Amniotic stem cell (primary cell): ENCODE results near the gene AHDC1.

Experiments used
- DNase-seq: peaks from one replicate; lab custom pipeline; 2025; lab: John Stamatoyannopoulos, UW

Gene AHDC1

DNA sequence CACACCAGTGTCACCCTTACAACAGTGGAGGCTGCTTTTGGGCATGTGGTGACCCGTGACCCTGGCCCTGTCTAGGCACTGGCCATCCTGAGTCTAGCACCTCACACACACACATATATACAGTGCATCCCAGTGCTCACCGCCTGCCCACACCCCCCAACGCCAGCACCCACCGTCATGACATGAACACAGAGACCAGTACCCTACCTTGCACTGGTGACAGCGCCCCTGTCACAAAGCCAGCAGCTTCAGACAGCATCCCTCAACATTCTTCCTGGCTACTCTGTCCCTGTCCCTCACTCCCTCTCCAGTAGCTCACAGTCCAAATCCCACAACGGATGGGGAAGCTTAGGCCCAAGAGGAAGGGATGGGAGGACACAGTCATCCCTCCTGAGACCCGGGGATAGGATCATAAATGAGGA is 27.1 kb downstream of the AHDC1 start:
- no peak for DNase-seq

DNA sequence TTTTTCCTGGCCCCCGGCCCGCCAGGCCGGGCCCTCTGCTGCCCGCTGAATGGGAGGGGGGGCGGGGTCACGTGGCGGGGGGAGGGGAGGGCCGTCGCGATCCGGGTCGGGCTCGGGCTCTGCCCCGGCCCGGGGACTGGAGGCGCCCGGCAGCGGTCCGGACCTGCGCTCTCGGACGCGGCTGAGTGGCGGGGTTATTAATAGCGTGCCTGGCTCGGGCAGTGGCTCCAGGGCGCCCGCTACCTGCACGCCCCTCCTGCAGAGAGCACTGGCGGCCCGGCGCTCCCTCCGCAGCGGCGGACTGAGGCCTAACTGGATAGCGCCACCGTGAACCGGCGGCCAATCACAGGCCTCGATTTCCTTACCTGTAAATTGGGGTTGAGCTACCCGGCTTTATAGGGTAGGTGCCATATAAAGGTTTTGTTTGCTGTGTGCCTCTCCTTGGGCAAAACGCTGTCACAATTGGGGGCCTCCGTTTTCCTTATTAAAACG is 28.1 kb downstream of the AHDC1 start:
- no peak for DNase-seq

DNA sequence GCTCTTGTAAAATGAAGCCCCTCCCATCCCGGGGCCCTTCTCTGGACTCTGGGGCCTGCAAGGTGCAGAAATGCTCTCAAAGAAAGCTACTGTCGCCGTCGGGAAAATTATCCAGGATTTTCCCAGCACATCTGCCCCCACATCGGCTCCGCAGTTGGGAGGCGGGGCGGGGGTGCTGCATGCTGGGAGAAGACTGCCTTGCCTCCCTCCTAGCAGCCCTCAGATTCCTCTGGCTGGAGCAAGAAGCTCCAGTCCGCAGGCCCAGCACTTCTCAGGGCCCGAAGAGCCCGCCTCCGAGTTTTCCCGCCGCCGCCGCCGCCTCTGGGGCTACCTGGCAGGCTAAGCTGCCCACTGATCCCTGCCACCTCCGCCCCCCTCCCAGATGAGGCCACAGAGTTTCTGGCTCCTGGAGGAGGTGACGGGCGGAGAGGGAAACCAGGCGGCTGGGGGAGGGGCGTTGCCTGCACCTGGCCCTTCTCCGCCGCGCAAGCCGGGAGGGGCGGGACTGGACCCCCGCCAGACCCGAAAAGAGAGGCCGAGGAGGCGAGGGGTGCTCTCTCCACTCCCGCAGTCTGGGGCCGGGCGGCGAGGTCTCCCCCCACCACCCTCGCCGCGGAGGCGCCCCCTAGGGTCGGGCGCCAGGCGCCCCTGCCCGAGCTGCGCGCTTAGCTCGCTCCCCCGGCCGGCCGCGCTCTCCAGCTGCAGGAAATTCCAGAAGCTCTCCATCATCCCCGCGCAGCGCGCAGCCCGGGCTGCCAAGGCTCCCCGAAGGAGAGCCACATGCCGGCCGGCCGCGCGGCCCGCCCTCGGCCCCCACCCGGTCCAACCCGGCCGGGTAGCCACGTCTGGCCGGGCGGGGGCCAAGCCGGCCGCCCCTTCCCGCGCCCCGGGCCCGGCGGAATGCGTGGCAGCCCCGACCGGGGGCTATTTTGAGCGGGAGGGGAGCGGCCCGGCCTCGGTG is 28.8 kb downstream of the AHDC1 start:
- DNase-seq: peak; percentile 63

DNA sequence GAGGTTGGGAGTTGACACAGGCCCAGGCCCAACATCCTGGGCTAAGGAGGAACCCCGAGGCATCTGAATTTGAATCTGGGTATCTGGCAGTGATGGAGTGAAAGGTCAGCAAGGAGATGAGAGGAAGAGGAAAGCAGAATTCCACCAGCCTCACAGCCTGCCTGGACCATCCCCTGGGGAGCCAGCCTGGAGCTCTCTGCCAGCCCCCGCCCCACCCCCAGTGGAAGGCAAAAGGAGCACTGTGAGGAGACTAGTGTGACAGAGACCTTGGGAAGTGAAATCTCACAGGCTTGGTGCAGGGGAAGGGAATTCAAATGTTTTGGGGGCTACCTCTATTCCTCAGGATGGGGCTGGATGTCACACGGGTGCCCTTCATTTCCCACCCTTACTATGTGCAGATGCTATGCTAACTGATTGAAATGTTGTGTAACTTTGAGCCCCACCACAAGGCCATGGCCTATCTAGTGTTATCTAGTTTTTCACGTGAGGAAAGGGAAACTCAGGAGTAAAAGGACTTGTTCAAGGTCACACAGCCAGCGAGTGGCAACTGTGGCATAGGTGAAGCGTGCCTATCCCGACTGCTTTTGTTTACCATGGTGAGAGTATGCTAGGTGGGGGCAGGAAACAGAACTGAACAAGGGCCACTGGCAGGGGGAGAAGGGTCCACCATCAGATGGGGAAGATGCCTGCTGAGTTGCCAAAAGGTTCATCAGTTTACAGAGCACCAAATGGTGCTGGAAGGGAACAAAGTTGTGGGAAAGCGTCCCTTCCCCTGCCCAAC is 29.8 kb downstream of the AHDC1 start:
- no peak for DNase-seq

DNA sequence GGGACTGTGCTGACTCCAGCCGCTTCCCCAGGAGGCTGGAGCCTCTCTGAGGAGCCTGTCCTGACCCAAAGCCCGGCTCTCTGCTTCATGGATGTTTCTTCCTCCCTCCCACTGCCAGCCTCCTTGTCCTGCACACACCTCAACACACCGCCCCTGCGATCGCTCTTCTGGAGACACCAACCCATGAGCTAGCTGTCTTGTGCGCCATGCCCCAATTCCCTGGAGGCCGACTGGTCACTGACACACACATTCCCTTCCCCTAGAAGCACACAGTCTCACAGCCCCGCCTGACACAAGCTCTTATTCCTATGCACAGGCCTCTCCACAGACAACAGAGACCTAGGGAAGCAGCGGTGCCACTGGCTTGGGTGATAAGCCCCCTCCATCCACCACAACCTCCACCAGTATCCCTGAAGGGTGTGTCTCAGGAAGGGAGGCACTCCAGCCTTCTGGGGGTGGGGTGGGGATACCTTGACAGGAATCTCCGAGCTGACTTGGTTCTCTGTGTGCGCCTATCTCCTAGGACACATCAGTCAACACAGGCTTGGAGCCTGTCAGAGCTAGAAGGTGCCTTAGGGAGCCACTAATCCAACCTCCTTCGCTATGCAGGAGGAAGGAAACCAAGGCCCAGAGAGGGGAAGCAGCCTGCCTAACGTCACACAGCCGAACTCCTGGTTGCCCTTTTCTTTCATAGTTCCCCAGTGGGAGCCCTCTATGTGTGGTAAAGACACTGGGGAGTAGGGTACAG is 31.1 kb downstream of the AHDC1 start:
- DNase-seq: no peak

DNA sequence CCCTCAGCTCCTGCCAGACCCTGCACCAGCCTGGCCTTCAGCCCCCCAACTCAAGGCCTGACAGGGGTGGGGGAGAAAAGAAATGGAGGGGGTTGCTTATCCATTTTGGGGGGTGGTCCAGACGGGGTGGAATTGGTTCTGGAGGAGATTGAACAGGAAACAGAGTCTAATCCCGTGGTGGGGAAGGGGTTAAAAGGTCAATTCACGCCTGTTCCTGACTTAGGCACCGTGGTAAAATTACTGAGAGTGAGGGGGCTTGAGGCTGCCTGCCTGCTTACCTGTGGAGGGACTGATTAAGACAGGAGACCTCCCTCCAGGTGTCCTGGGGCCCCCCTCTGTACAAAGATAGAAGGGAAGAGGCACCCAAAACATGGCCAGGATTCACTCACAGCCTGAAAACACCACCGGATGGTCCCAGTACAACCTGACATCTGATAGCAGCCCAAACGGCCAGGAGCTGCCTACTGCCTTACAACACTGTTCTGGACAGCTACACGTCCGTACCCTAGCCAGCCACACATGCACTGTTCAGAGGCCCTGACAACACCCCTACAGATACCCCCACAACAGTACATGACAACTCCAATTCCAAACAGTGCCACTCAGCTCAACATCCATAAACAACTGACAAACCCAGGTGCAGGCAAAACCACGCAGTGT is 31.8 kb downstream of the AHDC1 start:
- DNase-seq: no peak

DNA sequence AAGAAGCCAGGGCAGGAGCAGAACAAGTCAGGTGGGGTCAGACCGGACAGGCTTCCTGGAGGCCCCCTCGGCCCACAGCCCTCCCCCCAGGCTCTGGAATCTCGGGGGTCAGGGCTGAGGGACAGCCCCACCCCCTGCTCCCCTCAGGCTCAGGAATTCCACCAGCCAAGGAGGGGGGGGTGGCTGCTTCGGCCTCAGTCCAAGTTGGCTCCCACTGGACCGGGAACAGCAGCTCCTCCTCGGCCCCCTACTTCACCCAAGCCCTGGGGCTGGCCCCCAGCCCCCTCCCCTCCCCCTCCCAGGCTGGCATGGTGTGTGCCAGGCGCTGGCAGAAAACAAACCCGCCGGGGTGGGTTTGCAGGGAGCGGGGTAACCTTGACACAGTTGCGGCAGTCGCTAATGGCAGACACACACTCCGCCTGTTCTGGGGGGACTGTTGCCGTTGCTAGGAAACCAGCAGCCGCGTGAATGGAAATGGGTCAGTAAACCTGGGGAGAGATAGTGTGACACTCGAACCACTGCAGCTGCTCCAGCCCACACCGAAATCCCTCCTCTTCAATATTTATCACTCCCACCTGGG is 32.4 kb downstream of the AHDC1 start:
- DNase-seq: no peak

DNA sequence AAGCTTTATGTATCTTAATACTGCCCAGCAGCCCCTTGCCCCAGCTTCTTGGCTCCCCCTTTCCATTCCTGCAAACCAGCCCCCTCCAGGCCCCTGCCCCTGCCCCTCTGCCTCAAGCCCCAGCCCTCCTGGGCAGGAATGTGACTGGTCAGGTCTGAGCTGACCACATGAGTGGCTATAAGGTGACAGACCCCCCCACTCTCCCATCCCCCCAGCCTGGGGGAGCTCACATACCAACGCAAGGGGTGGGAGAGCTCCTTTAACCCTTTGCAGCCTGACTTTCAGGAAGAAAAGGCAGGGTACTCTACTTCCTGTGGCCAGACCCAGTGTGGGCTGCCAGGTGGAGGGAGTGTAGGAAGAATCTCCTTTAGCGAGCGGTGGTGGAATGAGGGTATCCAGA is 33.2 kb downstream of the AHDC1 start:
- DNase-seq: no peak

DNA sequence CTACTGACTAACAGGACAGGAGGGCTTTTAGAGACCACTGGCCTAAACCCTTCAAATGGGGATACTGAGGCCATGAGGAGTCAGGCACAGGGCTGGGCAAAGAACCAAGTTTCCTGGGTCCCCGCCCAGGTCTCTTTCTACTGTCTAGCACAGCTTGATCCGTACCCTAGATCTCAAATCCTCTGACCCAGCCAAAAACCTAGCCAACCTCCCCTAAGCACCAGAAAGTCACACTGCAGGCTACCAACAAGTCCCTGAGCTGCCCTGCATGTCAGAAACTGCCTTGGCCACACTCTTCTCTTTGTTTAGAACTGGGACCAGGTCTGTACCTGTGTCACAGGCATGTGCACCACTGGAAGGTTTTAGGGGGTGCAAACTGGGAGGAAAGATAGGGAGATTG is 33.6 kb downstream of the AHDC1 start:
- no peak for DNase-seq

DNA sequence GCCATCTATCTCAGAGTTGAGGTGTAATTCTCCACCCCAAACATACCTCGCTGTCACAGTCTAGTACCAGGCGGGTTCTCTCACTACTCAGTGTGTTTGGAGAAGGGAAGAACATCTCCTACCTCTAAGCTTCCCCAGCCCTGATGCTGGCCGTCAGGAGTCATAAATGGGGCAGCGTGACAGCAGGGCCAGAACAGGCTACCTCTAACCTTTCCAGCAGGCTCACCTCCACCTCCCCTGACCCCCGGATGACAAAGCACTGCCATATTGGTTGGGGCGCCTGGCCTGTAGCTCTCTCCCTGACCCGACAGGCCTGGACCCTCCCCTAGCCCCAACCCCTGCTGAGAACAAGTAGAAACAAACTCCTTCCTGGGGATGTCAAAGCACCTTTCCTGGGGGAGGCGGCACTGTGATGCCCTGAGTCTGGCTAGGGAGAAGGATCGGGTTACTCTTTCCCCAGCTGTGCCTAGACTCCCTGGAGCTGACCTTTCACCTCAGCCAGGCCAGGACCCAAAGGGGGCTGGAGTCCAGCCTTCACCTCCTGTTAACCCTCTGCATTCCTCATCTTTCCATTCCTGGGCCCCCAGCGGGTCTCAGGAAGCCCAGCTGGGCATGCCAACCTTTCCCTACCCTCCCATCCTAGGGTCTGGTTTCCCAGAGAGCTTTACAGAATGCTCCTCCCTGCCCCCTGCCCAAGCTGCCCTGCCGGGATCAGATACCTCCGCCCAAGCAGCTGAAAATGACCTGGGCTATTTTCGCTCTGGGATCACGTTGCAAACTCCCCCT is 34.2 kb downstream of the AHDC1 start:
- DNase-seq: no peak

DNA sequence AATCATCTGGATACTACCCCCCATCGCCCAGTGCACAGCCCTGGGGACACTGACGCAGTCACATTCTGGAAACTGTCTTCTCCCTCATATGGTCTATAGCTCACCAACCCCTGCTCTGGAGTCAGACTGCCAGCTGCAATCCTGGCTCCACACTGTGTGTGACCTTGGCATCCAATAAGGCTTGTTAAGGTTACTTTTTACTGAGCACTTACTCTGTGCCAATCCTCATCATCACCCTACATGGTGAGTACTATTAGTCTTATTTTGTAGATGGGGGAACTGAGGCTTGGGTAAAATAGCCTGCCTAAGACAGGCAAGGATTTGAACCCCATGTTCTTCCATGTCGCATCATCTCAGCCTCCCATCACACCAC is 34.9 kb downstream of the AHDC1 start:
- DNase-seq: no peak

DNA sequence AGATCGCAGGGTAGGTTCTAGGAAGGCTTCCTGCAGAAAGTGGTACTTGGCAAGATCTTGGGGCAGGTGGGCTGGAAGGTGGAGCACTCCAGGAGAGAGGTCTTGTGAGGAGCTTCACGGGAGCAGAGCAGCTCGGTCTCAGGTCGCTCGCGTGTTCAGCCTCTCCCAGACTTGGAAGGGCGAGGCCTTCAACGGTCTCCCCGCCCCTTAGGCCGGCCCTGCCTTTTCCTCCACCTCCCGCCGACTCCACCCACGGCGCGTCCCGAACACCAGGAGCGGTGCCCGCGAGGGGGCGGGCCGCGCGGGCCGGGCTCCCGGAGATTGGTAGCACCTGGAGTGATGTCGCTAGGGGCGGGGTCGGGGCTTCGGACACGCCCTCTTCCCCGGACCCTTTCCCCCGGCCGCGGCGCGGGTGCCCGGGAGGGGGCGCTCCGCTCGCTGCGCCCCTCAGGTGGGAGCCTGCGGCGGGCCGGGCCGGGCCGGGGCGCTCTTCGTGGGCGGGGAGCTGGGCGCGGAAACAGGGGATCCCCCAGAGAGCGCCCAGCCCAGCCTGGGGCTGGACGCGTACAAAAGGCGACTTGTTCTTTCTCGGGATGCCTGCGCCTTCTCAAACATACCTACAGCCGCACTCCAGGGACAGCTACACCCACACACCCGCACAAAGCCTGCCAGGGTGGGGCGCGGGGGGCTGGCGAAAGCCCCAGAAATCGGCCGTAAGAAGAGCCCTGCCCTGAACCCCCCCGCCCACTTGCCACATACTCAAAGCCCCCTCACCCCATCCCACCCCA is 35.5 kb downstream of the AHDC1 start:
- peak; percentile 51 for DNase-seq

DNA sequence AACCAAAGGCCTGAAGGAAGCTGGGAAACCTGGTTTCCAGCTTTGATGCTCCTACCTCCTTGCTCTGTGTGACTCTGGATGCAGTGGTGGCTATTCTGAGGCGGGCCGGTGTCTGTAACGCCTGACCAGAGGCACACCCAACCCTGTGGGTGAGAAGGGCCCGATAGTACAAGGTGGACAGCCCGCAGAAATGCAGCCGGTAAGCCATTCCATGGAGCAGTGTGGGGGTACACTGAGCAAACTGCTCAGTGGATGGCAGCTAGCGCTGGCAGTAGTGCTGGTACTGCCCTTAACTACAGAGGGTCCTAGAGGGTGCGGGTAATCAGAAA is 36.0 kb downstream of the AHDC1 start:
- no peak for DNase-seq

DNA sequence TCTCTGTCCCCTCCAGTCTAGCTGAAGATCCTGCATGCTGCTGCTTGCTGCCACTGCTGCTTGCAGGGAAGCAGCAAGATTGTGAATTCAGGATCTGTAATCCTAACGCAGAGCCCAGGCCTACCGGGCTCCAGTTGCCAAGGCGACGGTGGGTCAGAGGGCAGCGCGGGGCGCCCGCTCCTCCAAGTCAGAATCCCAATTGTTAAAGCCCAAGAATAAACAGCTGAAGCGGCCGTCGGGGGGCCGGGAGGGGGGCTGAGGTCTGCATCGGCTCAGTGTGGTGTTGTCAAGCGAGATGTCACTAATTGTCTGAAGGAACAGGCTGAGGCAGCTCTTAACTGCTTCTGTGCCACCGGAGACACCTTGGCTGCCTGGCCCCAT is 36.8 kb downstream of the AHDC1 start:
- DNase-seq: no peak

DNA sequence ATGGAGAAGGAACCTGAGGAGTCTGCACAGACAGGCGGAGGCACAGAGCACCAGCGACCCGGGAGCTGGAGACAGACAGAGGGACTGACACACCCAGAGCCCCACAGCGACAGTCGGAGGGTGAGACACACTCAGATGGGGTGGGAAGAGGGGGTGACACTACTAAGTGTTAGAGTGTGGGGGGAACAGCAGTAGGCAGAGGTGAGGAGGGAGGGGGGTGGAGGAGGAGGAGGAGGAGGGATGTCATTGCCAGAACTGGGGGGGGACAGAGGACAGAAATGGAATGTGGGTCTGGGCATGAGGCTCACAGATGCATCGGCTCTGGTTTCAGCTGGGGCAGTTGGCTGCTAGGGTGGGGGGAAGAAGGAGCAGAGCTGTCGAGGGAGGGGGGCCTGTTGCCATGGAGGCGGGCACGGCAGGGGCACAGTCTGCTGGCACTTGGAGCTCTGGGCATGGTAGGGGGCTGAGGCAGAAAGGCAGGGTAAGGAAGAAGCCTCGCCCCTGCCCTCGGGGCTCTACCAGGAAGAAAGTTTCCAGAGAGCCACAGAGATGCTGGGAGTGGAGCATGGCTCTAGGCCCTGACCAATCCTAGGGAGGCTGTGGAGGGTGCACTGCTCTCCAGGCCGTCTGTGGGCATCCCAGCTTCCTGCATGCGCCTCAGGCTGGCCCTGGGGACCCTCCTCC is 37.3 kb downstream of the AHDC1 start:
- no peak for DNase-seq

DNA sequence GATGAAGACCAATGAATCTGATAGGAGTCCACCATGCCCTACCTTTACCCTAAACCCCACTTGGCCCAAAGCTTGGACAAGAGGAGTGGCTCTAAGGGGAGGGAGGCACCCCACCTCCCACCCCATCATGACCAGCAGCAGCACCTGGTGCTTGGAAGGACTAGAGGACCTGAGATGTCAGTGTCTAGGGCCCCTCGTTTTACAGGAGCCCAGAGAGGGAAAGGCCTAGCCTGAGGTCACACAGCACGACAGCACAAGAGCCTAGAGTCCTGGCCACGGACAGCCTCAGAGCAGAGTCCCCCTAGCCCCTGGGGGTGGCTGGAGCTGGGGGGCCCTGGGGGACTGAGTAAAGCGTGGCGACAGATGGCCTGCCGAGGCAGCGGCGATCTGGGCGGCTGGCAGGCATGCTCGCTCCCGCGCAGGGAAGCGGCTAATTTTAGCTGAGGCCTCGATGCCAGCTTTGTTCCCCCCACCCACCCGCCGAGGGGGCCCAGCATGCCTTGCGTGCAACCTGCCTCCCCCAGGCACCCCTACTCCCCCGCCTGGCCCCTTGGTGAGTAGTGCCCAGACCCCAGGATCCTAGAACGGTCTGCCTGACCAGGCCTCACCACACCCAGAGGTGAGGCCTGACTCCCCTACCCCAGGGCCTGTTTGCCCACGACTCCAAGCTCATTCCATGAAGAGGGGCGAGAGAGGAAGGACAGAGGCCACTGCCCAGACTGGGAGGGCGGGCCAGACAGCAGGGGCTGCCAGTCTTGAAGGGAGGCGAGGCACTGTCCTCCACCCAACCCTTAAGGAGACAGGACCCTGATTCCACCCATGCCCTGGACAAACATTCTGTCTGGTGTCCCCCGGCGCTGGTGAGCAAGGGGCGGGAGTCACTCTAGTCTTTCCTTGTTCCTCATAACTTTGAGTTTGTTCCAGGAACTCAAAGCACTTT is 39.0 kb downstream of the AHDC1 start:
- no peak for DNase-seq

DNA sequence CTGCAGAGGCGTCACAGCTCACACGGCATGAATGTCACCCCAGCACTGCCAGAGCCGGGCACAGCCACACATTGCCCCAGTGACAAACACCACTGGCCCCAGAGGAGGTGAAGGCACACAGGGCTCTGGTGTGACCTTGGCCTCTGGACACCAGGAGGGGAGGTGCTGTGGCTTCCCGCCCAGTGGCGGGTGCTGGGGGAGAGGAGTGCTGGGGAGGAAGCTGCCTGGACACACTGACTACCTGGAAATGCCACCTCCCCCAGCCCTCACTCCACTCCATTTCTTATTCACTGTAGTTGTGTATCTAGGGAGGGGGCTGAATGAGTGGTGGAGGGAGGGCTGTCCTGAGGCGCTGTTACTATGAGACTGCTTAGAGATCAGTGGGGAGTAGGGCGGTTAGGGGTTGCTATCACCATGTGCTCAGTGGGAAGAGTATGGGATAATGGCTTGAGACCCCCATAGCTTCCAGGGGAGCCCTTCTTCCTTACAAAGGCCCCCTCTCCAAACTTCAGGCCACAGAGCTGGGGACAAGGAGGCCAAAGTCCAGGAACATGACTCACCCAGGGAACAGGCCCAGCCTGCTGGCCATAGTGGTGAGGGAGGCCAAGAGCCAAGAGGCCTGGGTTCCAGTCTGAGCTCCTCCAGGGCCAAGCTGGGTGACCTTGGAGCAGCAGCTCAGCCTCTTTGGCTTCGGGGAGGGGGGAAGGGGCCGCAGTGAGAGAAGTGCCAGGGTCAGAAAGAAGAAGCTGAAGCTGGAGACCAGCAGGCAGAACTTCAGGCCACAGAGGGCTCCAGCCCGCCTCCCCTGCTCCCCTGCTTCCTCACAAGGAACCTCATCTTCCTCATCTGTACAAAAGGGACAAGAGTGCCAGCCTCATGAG is 40.1 kb downstream of the AHDC1 start:
- DNase-seq: no peak

DNA sequence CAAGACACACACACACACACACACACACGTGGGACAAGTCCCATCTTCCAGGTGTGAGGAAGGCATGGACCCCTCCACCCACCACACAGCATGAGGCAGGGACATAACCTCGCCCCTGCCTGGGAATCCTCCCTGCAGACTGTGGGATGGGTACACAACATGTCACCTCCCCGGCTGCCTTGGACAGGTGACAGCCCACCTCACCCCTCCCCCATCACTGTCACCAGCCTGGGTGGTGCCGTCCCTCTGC is 40.7 kb downstream of the AHDC1 start:
- no peak for DNase-seq
